ENCODE measurements around the gene SMAD9. TPM values are rescaled to one million over a fixed set of nuclear protein-coding genes. Genes with fewer than 3 reads are reported as not detected.

SMAD9 gene
- total and polyA plus RNA-seq, 8 donors, result 9.2 to 33.0 (median 26.9) TPM

DNA sequence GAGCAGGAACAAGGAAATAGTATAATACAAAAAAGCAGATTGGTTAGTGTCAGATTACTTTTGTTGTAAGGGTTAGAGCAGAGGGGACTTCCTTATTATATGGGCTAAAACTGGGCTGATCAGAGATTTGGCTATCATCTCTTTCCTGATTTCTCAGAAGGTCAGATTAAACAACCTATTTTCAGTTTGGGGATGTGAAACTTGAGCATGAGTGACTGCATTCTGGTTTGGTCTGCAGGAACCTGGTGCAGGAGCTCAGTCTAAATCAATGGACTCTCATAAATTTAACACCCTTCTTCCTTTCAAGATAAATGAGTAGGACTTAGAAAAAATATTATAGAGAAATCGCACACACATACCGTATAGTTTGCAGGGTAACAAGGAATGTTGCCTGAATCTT lies 113.9 kb downstream of the SMAD9 start:
- no peaks in the 10 kb centered on the region for H3K4me1 ChIP-seq
- no peak overlapping the region for H3K27ac ChIP-seq
- DNase-seq (no peak), ATAC-seq (no peak)
- H3K4me3 ChIP-seq, result no peak overlapping the region
- H3K36me3 ChIP-seq, result no peaks in the 10 kb centered on the region
- H3K9me3 ChIP-seq, result no peaks in the 10 kb centered on the region
- intact Hi-C loops (cut with DNase I), result no loop called here
- TF ChIP-seq, protein P1, sequence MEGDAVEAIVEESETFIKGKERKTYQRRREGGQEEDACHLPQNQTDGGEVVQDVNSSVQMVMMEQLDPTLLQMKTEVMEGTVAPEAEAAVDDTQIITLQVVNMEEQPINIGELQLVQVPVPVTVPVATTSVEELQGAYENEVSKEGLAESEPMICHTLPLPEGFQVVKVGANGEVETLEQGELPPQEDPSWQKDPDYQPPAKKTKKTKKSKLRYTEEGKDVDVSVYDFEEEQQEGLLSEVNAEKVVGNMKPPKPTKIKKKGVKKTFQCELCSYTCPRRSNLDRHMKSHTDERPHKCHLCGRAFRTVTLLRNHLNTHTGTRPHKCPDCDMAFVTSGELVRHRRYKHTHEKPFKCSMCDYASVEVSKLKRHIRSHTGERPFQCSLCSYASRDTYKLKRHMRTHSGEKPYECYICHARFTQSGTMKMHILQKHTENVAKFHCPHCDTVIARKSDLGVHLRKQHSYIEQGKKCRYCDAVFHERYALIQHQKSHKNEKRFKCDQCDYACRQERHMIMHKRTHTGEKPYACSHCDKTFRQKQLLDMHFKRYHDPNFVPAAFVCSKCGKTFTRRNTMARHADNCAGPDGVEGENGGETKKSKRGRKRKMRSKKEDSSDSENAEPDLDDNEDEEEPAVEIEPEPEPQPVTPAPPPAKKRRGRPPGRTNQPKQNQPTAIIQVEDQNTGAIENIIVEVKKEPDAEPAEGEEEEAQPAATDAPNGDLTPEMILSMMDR (IDR thresholded peaks at IDR 0.05), result no peak
- H3K27me3 ChIP-seq, result no peaks in the 10 kb centered on the region

DNA sequence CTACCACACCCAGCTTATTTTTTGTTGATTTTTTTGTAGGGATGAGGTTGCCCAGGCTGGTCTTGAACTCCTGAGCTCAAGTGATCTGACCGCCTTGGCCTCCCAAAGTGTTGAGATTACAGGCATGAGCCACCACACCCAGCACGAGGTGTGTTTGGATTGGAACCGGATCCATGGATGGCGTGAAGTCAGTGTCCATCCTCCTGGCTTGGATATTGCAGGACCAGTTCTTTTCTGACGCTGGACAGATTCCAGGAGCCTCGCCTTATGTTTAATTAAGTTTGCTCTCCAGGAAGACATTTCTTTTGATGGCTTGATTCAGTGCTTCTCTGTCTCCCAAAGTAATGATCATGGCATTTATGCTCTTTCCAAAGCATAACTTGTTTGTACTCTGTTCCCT lies 115.5 kb downstream of the SMAD9 start:
- no peak overlapping the region for H3K4me3 ChIP-seq
- no peaks in the 10 kb centered on the region for H3K36me3 ChIP-seq
- DNase-seq, result no peak
- H3K27ac ChIP-seq, result no peak overlapping the region
- no peak for ATAC-seq
- TF ChIP-seq, protein P1 (IDR thresholded peaks at IDR 0.05), result no peak
- H3K9me3 ChIP-seq, result no peaks in the 10 kb centered on the region
- no peaks in the 10 kb centered on the region for H3K4me1 ChIP-seq
- no peaks in the 10 kb centered on the region for H3K27me3 ChIP-seq
- intact Hi-C loops (cut with DNase I), result no loop called here

- intact Hi-C loops (cut with DNase I), result no loop called here
- TF ChIP-seq, protein P1 (IDR thresholded peaks at IDR 0.05), result no peak
- H3K4me1 ChIP-seq, result no peaks in the 10 kb centered on the region
Measured at GRCh38 chr13:36801035-36801434, 119.0 kb downstream of the SMAD9 start.

GRCh38 chr13:36796052-36796451 lies 124.0 kb downstream of the SMAD9 start:
- Histone ChIP-seq H3K36me3 (no peaks in the 10 kb centered on the region), H3K27me3 (no peaks in the 10 kb centered on the region), H3K4me3 (no peak overlapping the region), H3K27ac (no peak overlapping the region), H3K9me3 (no peaks in the 10 kb centered on the region), H3K4me1 (no peaks in the 10 kb centered on the region)
- DNase-seq (no peak), ATAC-seq (no peak)
- TF ChIP-seq, protein P1 (IDR thresholded peaks at IDR 0.05), result no peak
- intact Hi-C loops (cut with DNase I), result no loop called here

More at GRCh38 chr13:36801035-36801434, 119.0 kb downstream of the SMAD9 start:
- Histone ChIP-seq H3K9me3 (no peaks in the 10 kb centered on the region), H3K27ac (no peak overlapping the region), H3K4me3 (no peak overlapping the region), H3K36me3 (no peaks in the 10 kb centered on the region), H3K27me3 (no peaks in the 10 kb centered on the region)
- ATAC-seq (no peak), DNase-seq (no peak)

DNA sequence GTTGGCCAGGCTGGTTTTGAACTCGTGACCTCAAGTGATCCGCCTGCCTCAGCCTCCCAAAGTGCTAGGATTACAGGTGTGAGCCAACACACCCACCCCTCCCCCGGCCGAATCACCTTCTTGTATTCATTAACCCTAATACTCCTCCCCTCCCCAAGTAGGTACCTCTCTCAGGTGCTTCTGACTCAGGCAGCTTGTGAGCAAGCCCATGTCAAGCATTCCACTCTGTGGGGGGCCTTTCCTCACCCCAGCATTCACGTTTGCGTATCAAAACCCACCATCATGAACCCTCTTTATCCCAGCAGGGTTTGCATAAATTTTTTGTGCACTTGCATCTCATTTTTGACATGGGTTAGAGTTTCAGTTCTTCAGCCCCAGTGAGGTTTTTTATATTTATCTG lies 124.6 kb downstream of the SMAD9 start:
- no peak for DNase-seq
- H3K9me3 ChIP-seq, result no peaks in the 10 kb centered on the region
- no peaks in the 10 kb centered on the region for H3K4me1 ChIP-seq
- ATAC-seq, result no peak
- H3K27me3 ChIP-seq, result no peaks in the 10 kb centered on the region
- no peak overlapping the region for H3K27ac ChIP-seq
- H3K36me3 ChIP-seq, result no peaks in the 10 kb centered on the region
- no peak overlapping the region for H3K4me3 ChIP-seq
- intact Hi-C loops (cut with DNase I), result no loop called here
- TF ChIP-seq, protein P1 (IDR thresholded peaks at IDR 0.05), result no peak

Other genes with a start within 250 kb of the SMAD9 start
- gene SERTM1, start 246.2 kb downstream of the SMAD9 start, total RNA-seq, result 1 to 10 TPM in 1 of 2 donors, under 1 TPM in 1; 0.67 to 2.4 TPM
- 10 to 100 TPM in 1 of 6 donors, 1 to 10 TPM in 5; 6.4 to 12.4 (median 7.4) TPM for gene SERTM1, start 246.2 kb downstream of the SMAD9 start, polyA plus RNA-seq (ENCODE audit: insufficient read length in 6 of 6)
- gene RFXAP, start 101.0 kb downstream of the SMAD9 start, total RNA-seq, result 1 to 10 TPM; 3.6 to 4.7 TPM
- gene RFXAP, start 101.0 kb downstream of the SMAD9 start, polyA plus RNA-seq (ENCODE audit: insufficient read length in 6 of 6), result 10 to 100 TPM; 16.2 to 23.4 (median 19.4) TPM
- 10 to 100 TPM; 36.5 to 42.7 TPM for gene ALG5, start 79.1 kb upstream of the SMAD9 start, total RNA-seq
- gene ALG5, start 79.1 kb upstream of the SMAD9 start, polyA plus RNA-seq (ENCODE audit: insufficient read length in 6 of 6), result 10 to 100 TPM; 36.2 to 45.4 (median 40.9) TPM
- 10 to 100 TPM; 21.5 to 38.5 TPM for gene EXOSC8, start 80.5 kb upstream of the SMAD9 start, total RNA-seq
- gene EXOSC8, start 80.5 kb upstream of the SMAD9 start, polyA plus RNA-seq (ENCODE audit: insufficient read length in 6 of 6), result 10 to 100 TPM; 72.5 to 94.7 (median 86.9) TPM
- gene SUPT20H, start 139.4 kb upstream of the SMAD9 start, total RNA-seq, result 10 to 100 TPM; 51.2 to 58.3 TPM
- 100 to 1,000 TPM; 101 to 135 (median 109) TPM for gene SUPT20H, start 139.4 kb upstream of the SMAD9 start, polyA plus RNA-seq (ENCODE audit: insufficient read length in 6 of 6)
- not detected for gene CSNK1A1L, start 185.4 kb upstream of the SMAD9 start, total RNA-seq
- gene CSNK1A1L, start 185.4 kb upstream of the SMAD9 start, polyA plus RNA-seq (ENCODE audit: insufficient read length in 6 of 6), result under 1 TPM; 0.09 to 0.21 (median 0.18) TPM

Measured in left lung (tissue), 10 donors.